GM18867 (cell line): ENCODE data around the gene KLHL3.
A peak's percentile ranks its signal among the peaks of the same experiment; 100 is the strongest.
"Not testable (repeated sequence)": the region's sequence is repeated elsewhere in the genome, so short reads cannot be mapped to it uniquely, and the experiment has no call there.

Experiments used
- ATAC-seq: cut with Tn5 transposase; IDR thresholded peaks from one replicate; pipeline ENCODE4 v1.9.1; 2021; ENCODE audit warnings: mild to moderate bottlenecking, moderate library complexity; ENCODE audit not compliant: unreplicated experiment

KLHL3 gene, protein sequence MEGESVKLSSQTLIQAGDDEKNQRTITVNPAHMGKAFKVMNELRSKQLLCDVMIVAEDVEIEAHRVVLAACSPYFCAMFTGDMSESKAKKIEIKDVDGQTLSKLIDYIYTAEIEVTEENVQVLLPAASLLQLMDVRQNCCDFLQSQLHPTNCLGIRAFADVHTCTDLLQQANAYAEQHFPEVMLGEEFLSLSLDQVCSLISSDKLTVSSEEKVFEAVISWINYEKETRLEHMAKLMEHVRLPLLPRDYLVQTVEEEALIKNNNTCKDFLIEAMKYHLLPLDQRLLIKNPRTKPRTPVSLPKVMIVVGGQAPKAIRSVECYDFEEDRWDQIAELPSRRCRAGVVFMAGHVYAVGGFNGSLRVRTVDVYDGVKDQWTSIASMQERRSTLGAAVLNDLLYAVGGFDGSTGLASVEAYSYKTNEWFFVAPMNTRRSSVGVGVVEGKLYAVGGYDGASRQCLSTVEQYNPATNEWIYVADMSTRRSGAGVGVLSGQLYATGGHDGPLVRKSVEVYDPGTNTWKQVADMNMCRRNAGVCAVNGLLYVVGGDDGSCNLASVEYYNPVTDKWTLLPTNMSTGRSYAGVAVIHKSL

GRCh38 chr5:137735555-137736284, at the start of gene KLHL3:
Gene KLHL3, minus strand, starts transcription at chr5:137736089. Its CDS starts 443 bp downstream, at chr5:137735646.
- ATAC-seq, result peak; percentile 31

- ATAC-seq, result no peak
Measured at GRCh38 chr5:137782984-137783536, 47.2 kb upstream of the KLHL3 start.

- no peak for ATAC-seq
Measured at GRCh38 chr5:137782055-137782454, 46.2 kb upstream of the KLHL3 start.

DNA sequence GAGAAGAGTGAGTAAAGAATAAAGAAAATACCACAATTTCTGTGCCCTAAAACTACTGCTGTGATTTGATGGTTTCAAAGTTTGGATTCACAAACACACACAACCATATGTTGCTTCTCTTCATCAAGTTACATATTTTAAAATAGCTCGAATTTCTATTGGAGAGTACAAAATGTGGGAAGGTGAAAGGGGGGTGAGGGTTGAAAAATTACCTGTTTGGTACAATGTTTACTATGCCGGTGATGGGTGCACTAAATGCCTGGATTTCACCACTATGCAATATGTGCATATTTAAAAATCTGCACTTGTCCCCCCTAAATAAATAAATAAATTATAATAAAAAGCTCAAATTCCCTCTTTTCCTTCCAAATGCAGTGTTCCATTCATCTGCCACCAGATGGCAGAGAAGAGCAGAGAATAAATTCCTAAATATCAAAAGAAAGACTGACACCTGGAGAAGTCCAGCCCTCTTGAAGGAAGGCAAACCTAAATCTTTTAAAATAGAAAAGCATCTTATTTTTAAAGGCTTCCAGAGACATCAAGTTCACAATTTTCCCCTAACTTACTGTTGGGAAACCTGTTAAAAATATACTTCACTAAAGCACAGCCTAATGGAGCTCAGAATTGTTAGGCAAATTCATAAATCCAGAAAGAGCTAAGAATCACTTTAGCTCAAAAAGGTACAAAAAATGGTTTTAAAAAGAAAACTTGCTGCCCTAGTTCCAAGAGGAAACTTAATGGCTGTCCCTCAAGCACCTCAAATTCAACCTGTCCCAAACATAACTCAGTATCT, 43.1 kb upstream of the KLHL3 start:
- no peak for ATAC-seq

DNA sequence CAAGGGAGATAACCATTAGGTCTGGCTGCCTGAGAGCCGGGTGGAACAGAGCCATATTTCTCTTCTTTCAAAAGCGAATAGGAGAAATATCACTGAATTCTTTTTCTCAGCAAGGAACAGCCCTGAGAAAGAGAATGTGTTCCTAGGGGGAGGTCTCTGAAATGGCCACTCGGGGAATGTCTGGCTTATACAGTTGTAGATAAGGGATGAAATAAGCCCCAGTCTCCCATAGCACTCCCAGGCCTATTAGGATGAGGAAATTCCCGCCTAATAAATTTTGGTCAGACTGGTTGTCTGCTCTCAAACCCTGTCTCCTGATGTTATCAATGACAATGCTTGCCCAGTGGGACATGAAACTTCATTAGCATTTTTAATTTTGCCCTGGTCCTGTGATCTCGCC, 32.0 kb upstream of the KLHL3 start:
- ATAC-seq, result not testable (repeated sequence)

DNA sequence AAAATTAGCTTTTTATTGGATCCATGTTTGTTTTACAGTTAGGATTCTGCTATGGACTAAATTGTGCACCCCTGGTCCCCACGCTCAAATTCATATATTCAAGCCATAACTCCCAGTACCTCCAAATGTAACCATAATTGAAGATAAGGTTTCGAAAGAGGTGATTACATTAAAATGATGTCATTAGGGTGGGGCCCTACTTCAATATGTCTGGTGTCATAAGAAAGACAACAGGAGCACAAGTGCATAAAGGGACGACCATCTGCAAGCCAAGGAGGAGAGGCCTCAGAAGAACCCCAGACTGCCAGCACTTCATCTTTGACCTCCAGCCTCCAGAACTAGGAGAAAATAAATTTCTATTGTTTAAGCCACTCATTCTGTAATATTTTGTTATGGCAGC, 25.7 kb upstream of the KLHL3 start:
- no peak for ATAC-seq

DNA sequence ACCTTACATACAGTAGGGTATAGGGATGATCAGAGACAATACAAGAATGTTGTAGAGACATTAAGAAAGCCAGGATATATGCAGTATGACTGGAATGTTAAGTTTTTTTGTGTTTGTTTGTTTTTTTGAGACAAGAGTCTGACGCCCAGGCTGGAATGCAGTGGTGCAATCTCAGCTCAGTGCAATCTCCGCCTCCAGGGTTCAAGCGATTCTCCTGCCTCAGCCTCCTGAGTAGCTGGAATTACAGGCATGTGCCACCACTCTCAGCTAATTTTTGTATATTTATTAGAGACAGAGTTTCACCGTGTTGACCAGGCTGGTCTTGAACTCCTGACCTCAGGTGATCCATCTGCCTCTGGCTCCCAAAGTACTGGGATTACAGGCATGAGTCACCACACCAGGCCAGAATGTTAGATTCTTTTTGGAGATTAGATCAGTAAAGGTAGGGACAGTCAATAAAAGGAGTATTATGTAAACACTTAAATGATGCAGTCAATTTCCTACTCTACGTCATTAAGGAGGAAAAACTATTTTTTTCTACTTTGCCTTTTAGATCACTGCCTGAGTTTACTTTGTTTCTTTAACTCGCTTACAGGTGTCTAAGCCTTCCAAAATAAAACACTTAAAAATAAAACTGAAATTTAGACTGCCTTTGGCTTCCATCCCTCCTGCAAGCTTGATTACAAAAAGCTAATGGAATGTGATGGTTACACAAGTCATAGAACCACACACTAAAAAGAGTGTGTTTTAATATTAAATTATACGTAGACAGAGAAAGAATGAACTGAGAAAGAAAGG, 25.0 kb upstream of the KLHL3 start:
- no peak for ATAC-seq

DNA sequence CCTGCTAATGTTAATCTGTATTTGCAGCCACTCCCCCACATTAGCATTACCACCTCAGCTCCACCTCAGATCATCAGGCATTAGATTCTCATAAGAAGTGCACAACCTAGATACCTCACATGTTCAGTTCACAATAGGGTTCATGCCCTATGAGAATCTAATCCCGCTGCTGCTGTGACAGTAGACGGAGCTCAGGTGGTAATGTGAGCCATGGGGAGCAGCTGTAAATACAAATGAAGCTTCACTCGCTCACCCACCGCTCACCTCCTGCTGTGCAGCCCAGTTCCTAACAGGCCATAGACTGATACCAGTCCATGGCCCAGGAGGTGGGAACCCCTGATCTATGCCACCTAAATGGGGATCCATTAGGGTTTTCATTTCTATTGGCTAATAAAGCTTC, 24.4 kb upstream of the KLHL3 start:
- ATAC-seq, result no peak

GRCh38 chr5:137758715-137759306, 22.9 kb upstream of the KLHL3 start:
- peak; percentile 45 for ATAC-seq

DNA sequence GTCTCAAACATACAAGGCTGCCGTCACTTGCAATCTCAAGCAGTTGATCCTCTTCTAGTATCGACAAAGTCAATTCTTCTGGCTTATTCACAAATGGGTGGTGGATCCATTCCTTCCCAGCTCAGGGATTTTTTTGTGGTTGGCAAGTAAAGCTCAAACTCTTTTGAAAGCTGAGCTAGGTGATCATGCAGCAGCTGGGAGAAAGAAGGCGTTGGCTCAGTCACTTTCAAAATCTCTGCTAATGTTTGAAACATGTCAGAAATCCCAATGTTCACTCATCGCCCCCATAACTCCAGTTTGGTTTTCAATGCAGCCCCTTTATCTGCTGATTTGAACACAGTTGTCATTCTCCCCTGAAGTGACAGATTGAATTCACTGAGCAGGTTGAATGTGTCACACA, 22.2 kb upstream of the KLHL3 start:
- no peak for ATAC-seq

DNA sequence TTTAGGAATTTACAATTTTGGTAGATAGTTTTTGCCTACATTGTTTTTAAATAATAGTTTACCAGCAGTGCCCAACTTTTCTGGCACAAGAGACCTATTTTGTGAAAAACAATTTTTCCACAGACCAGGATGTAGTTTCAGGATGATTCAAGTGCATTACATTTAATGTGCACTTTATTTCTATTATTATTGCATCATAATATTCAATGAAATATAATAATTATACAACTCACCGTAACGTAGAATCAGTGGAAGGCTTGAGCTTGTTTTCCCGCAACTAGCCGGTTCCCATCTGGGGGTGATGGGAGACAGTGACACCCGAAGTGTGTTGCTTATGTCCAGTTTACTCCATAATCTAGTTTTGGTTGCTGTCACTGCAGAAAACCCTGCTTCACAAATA, 21.7 kb upstream of the KLHL3 start:
- ATAC-seq, result no peak

- ATAC-seq, result peak; percentile 13
Measured at GRCh38 chr5:137754961-137755762, 19.3 kb upstream of the KLHL3 start.

DNA sequence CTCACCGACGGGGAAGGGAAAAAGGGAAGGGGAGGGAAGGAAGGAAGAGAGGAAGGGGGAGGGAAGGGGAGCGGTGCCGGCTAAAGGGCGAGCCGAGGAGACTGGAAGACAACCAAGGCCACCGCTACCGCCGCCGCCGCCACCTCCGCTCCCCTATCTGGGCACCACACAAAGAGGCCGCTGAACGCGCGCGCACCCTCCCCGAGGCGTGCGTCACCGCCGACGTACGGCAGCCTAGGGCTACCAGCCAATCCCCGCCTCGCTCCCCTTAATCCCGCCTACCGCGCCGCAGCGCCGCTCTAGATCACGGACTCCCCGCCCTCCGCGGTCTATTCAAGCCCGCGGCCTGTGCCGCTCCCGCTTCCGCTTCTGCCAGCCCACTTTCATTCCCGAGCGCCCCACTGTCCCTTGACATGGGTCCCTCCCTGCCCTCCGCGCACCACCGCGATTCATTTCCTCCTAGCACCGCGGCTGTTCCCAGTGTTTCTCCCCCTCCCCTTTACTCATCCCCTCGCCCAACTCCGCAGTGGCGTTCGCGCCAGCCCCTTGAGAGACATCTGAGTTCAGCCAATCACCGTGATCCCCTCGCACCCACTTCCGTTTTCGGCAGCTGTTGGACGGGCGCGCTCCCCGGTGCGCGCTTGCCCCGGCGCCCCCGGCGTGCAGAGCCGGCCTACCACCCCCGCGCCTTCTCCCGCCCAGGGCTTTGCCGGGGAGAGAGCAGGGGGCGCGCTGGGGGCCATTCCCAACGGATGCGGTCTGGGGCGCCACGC, 18.5 kb upstream of the KLHL3 start, which contains the start of gene HNRNPA0:
HNRNPA0 (minus strand) TSS at position 176 of the 773 bp plus-strand sequence. CDS start 297 bp downstream, outside the sequence.
- ATAC-seq, result peak; percentile 75

- peak; percentile 16 for ATAC-seq
Measured at GRCh38 chr5:137753691-137754187, 17.9 kb upstream of the KLHL3 start.

DNA sequence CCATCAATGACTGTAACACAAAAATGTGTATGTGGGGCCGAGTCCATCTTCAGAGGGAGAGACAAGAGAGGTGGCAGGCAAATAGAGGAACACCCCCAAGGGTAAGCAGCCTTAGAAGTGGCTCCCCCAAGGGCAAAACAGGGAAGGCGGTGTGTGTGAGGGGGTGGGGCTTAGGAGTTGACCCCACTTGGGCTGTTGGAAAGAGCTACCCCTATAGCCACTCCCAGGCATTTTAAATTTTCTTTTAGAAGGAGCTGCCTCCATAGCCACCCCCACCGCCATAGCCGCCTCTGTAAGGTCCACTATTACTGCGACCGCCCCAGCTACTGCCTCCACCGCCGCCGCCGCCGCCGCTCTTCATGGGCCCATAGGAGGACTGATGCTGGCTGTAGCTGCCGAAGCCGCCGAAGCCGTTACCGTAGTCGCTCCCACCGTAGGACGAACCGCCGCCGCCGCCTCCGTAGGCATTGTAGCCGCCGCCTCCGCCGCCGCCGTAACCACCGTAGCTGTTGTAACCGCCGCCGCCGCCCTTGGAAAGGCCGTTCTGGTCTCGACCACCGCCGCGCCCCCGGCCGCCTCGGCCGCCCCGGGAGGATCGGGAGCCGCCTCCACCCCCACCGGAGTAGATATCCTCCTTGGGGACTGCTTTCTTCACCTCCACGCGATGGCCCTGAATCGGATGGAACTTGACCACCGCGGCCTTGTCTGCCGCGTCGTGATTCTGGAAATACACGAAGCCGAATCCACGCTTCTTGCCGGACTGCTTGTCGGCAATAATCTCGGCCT, 17.2 kb upstream of the KLHL3 start:
- no peak for ATAC-seq

GRCh38 chr5:137751869-137752491, 16.1 kb upstream of the KLHL3 start:
- no peak for ATAC-seq
